Upper lobe of right lung (tissue), 1 donor: ENCODE data around the gene PUSL1. TPM values are rescaled to one million over a fixed set of nuclear protein-coding genes. Genes with fewer than 3 reads are reported as not detected.

Source experiments
- ATAC-seq: fragments of 200-7000 bp; cut with Tn5 transposase; one replicate; pipeline ENCODE4 v1.9.1; 2020; ENCODE audit warnings: mild to moderate bottlenecking, moderate library complexity
- DNase-seq: peaks from one replicate; pipeline ENCODE4 v3.0.0-alpha.2; 2020
- H3K27ac ChIP-seq: fragments of 200-600 bp; one replicate; pipeline ENCODE4 v1.8.0; 2022
- H3K27me3 ChIP-seq: fragments of 200-600 bp; one replicate; pipeline ENCODE4 v1.8.0; 2022; ENCODE audit warnings: mild to moderate bottlenecking
- H3K36me3 ChIP-seq: fragments of 200-600 bp; one replicate; pipeline ENCODE4 v1.8.0; 2022
- H3K4me1 ChIP-seq: fragments of 200-600 bp; one replicate; pipeline ENCODE4 v1.8.0; 2022
- H3K4me3 ChIP-seq: fragments of 200-600 bp; one replicate; pipeline ENCODE4 v1.8.0; 2022; ENCODE audit warnings: mild to moderate bottlenecking
- H3K9me3 ChIP-seq: fragments of 200-600 bp; one replicate; pipeline ENCODE4 v1.8.0; 2022
- intact Hi-C: fragments of 100-400 bp; cut with DNase I; formaldehyde crosslinking; loops from one replicate; pipeline ENCODE4 v1.11.0; 2022
- total RNA-seq: library from RNA; stranded (reverse); fragmentation: NEBNext Ultra II Directional; extraction: Animal tissue kit (Norgen Biotek cat#: 25700); gene quantifications from one replicate; pipeline ENCODE4 v1.2.1, GENCODE V29; 2021
- TF ChIP-seq, protein P1 (sequence below): fragments of 200-600 bp; IDR thresholded peaks from one replicate; pipeline ENCODE4 v1.8.0; 2022; ENCODE audit warnings: antibody characterized with exemption
- donor health status: DM: no; HTN: yes; CAD: no; lungs with severe emphysema.

PUSL1 gene
- total RNA-seq, 1 donor from 2014 or later: 14.2 TPM

- ATAC-seq (no peak), DNase-seq (no peak)
- no peak overlapping the region for H3K27ac ChIP-seq
- intact Hi-C loops: no loop called here
- H3K4me3 ChIP-seq: no peak overlapping the region
- H3K27me3 ChIP-seq: no peaks in the 10 kb centered on the region
- TF ChIP-seq, protein P1, sequence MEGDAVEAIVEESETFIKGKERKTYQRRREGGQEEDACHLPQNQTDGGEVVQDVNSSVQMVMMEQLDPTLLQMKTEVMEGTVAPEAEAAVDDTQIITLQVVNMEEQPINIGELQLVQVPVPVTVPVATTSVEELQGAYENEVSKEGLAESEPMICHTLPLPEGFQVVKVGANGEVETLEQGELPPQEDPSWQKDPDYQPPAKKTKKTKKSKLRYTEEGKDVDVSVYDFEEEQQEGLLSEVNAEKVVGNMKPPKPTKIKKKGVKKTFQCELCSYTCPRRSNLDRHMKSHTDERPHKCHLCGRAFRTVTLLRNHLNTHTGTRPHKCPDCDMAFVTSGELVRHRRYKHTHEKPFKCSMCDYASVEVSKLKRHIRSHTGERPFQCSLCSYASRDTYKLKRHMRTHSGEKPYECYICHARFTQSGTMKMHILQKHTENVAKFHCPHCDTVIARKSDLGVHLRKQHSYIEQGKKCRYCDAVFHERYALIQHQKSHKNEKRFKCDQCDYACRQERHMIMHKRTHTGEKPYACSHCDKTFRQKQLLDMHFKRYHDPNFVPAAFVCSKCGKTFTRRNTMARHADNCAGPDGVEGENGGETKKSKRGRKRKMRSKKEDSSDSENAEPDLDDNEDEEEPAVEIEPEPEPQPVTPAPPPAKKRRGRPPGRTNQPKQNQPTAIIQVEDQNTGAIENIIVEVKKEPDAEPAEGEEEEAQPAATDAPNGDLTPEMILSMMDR: no peak
- peaks cover 17% of the 10 kb centered on the region for H3K36me3 ChIP-seq
- H3K4me1 ChIP-seq: peaks cover 19% of the 10 kb centered on the region
- no peaks in the 10 kb centered on the region for H3K9me3 ChIP-seq
These were observed 19.9 kb downstream of the PUSL1 start for GRCh38 chr1:1328254-1328653.

DNA sequence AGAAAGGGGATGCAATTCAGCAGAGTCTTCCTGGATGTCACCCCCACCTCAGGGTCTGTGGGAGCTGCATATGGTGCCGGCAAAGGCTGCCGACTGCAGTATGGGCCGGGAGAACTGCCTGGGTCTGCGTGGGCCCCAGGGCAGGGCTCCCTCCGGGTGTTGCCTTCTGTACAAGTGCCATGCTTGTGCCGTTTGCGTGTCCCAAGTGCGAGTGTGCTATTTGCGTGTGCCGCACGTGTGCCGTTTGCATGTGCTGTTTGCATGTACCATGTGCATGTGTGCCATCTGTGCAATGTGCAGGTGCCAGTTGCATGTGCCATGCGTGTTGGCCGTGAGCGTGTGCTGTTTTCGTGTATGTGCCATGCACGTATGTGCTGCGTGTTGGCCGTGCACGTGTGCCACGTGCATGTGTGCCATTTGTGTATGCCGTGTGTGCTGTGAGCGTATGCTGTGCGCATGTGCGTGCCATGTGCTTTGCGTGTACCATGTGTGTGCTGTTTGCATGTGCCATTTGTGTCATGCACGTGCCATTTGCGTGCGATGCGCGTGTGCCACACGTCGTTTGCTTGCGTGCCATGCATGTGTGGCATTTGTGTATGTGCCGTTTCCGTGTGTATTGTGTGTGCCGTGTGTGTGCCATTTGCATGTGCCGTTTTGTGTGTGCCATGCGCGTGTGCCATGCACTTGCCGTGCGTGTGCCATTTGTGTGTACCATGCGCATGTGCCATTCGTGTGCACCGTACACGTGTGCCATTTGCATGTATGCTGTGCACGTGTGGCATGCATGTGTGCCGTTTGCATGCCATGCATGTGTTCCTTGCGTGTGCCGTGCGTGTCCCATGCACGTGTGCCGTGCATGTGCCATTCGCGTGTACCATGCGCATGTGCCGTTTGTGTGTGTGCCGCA, 21.2 kb downstream of the PUSL1 start:
- Histone ChIP-seq H3K27me3 (no peaks in the 10 kb centered on the region), H3K9me3 (no peaks in the 10 kb centered on the region), H3K4me1 (peaks cover 15% of the 10 kb centered on the region), H3K36me3 (peaks cover 17% of the 10 kb centered on the region), H3K27ac (no peak overlapping the region), H3K4me3 (no peak overlapping the region)
- ATAC-seq (no peak), DNase-seq (no peak)
- TF ChIP-seq, protein P1: no peak
- intact Hi-C loops: no loop called here

DNA sequence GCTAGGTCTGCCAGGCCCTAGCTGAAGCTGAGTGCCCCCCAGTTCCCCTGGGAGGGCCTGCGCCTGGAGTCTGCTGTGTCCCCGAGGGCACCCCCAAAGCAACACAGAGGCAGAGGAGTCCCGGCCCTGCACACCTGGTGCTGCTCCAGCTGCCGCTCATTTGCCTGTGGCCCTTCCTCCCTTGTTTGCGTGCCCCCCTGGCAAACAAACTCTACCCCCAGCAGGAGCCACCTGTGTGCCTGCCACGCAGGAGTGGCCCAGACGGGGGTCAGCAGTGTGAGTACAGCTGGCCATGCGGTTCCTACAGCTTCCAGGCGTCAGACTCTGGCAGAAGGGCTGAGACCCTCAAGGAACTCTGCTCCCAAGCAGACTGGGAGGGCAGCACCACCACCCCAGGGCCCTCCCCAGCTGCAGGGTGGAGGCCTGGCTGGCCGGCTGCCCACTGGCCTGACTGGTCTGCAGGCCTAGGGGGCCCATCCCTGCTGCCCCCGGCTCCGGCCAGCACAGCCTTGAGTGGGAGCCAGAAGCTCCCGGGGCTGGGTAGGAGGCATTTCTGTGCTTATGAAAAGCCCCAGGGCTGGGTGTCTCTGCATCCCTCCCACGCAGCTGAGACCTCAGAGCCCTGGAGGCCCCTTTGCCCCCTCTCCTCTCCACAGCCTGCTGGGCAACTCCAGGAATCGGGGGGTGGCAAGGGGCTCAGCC, 22.1 kb downstream of the PUSL1 start:
- H3K4me1 ChIP-seq: peaks cover 11% of the 10 kb centered on the region
- intact Hi-C loops: no loop called here

DNA sequence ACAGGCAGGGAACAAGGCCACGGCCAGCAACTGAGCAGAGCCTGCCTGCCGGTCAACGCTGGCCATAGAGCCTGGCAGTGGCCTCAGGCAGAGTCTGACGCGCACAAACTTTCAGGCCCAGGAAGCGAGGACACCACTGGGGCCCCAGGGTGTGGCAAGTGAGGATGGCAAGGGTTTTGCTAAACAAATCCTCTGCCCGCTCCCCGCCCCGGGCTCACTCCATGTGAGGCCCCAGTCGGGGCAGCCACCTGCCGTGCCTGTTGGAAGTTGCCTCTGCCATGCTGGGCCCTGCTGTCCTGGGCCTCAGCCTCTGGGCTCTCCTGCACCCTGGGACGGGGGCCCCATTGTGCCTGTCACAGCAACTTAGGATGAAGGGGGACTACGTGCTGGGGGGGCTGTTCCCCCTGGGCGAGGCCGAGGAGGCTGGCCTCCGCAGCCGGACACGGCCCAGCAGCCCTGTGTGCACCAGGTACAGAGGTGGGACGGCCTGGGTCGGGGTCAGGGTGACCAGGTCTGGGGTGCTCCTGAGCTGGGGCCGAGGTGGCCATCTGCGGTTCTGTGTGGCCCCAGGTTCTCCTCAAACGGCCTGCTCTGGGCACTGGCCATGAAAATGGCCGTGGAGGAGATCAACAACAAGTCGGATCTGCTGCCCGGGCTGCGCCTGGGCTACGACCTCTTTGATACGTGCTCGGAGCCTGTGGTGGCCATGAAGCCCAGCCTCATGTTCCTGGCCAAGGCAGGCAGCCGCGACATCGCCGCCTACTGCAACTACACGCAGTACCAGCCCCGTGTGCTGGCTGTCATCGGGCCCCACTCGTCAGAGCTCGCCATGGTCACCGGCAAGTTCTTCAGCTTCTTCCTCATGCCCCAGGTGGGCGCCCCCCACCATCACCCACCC, 22.9 kb downstream of the PUSL1 start, which contains the start of gene TAS1R3:
Gene TAS1R3 (plus strand): TSS at position 213 of the 898 bp plus-strand sequence. CDS start 66 bp downstream, at position 279.
- Histone ChIP-seq H3K36me3 (peaks cover 17% of the 10 kb centered on the region), H3K27ac (no peak within 1 kb of the TSS), H3K9me3 (no peaks in the 10 kb centered on the region), H3K4me1 (peaks cover 4% of the 10 kb centered on the region), H3K27me3 (no peaks in the 10 kb centered on the region), H3K4me3 (no peak within 1 kb of the TSS)
- TF ChIP-seq, protein P1: no peak
- DNase-seq (no peak), ATAC-seq (no peak)
- intact Hi-C loops: no loop called here

More for the DNA sequence above, 22.1 kb downstream of the PUSL1 start:
- DNase-seq (no peak), ATAC-seq (no peak)
- Histone ChIP-seq H3K27ac (no peak overlapping the region), H3K27me3 (no peaks in the 10 kb centered on the region), H3K4me3 (no peak overlapping the region), H3K36me3 (peaks cover 17% of the 10 kb centered on the region), H3K9me3 (no peaks in the 10 kb centered on the region)
- TF ChIP-seq, protein P1: no peak
